HL-60 (cell line): Measurements from ENCODE around the gene NDUFB4.

ENCODE experiments used
- DNase-seq, 2 experiments: peaks; one replicate each; pipeline ENCODE4 v3.0.0-alpha.2; 2010 to 2020; ENCODE audit warnings: low read depth in 1 of 2, low spot score in 1 of 2
- H3K27ac ChIP-seq: fragments of 250-450 bp; sonication (Bioruptor Pico); replicated peaks from 2 replicates; pipeline ENCODE4 v1.5.1; 2020; ENCODE audit warnings: mild to moderate bottlenecking, moderate library complexity
- H3K27me3 ChIP-seq: fragments of 250-450 bp; sonication (Bioruptor Pico); 2 replicates; pipeline ENCODE4 v1.5.1; 2021; ENCODE audit warnings: mild to moderate bottlenecking, moderate library complexity; ENCODE audit not compliant: insufficient read depth, poor library complexity, severe bottlenecking
- H3K4me3 ChIP-seq: replicated peaks from 2 replicates; pipeline ENCODE4 v1.5.1; 2011; ENCODE audit warnings: mild to moderate bottlenecking, control low read depth, low read length; ENCODE audit not compliant: insufficient read depth
- CTCF ChIP-seq: IDR thresholded peaks from one replicate; pipeline ENCODE4 v1.5.1; 2011; ENCODE audit warnings: low read length, control low read depth, inconsistent platforms; ENCODE audit not compliant: insufficient read depth
- GABPA ChIP-seq: IDR thresholded peaks from 2 replicates; pipeline ENCODE4 v1.6.1; 2012; ENCODE audit warnings: low read depth
- POLR2AphosphoS5 ChIP-seq: IDR thresholded peaks from 2 replicates; pipeline ENCODE4 v1.6.1; 2012; ENCODE audit warnings: low read depth
- REST ChIP-seq: IDR thresholded peaks from 2 replicates; pipeline ENCODE4 v1.6.1; 2012; ENCODE audit warnings: low read depth; ENCODE audit not compliant: insufficient replicate concordance
- SPI1 ChIP-seq: IDR thresholded peaks from 2 replicates; pipeline ENCODE4 v1.6.1; 2012; ENCODE audit warnings: low read depth, mild to moderate bottlenecking, borderline replicate concordance

The NDUFB4 gene

GRCh38 chr3:120646771-120647432 lies 50.8 kb downstream of the NDUFB4 start:
- DNase-seq, result no peak
- TF ChIP-seq SPI1 (no peak), POLR2AphosphoS5 (no peak), REST (no peak), GABPA (no peak), CTCF (no peak)

DNA sequence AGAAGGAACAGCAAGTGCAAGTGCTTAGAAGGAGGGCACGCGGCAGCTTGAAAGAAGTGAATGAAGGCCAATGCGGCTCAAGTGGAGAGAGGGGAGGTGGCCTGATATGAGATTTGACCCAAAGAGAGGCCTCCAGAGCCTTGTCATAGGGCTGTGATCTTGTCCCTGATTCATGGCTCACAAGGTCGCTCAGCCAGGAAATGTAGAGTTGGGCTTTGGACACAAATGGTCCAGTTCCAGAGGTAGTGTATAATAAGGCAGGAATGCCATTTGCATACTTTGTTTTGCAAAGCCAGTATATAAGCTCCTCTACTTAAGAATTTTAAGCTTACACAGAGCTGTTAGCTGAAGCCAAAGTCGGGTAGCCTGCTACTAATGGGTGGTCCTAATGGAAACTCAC lies 52.2 kb downstream of the NDUFB4 start:
- H3K27ac ChIP-seq, result no peak overlapping the region
- H3K27me3 ChIP-seq, result no peaks in the 10 kb centered on the region
- TF ChIP-seq REST (no peak), SPI1 (no peak), POLR2AphosphoS5 (no peak), CTCF (no peak), GABPA (no peak)
- no peak for DNase-seq
- no peak overlapping the region for H3K4me3 ChIP-seq

More at GRCh38 chr3:120646771-120647432, 50.8 kb downstream of the NDUFB4 start:
- no peak overlapping the region for H3K4me3 ChIP-seq
- H3K27ac ChIP-seq, result no peak overlapping the region
- no peaks in the 10 kb centered on the region for H3K27me3 ChIP-seq

GRCh38 chr3:120649830-120650233 lies 53.7 kb downstream of the NDUFB4 start:
- Histone ChIP-seq H3K27ac (no peak overlapping the region), H3K27me3 (no peaks in the 10 kb centered on the region), H3K4me3 (no peak overlapping the region)
- peak in 1 of 2 experiments; percentile 34 for DNase-seq
- TF ChIP-seq SPI1, result peak; percentile 70; the same call in 1 of the 2 replicates
- TF ChIP-seq POLR2AphosphoS5, result no peak
- TF ChIP-seq CTCF, result no peak

DNA sequence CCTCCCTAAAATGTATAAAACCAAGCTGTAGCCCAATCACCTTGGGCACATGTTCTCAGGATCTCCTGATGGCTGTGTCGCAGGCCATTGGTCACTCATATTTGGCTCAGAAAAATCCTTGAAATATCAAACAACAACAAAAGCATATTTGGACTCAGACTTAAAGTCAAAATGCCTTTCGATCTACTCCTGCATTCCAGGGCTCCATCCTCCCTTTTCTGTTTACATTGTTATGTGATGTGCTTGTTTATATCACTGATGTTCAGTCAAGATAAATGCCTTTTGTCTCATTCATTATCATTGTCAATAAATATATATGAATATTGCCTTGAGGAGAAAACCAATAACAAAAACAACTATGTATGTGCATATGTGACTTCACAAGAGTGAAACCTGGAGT lies 54.2 kb downstream of the NDUFB4 start:
- no peak for DNase-seq
- H3K27ac ChIP-seq, result no peak overlapping the region
- H3K27me3 ChIP-seq, result no peaks in the 10 kb centered on the region
- no peak overlapping the region for H3K4me3 ChIP-seq
- TF ChIP-seq REST (no peak), SPI1 (no peak), POLR2AphosphoS5 (no peak), CTCF (no peak), GABPA (no peak)
